GM12878 (cell line): ENCODE results near the gene PPP2R5C.

Source experiments
- CBFB ChIP-seq: IDR thresholded peaks from 2 replicates; pipeline ENCODE4 v1.6.1; 2016; ENCODE audit warnings: antibody characterized with exemption, low read depth
- EZH2 ChIP-seq: IDR thresholded peaks from 2 replicates; pipeline ENCODE4 v1.6.1; 2012; ENCODE audit warnings: low read depth, mild to moderate bottlenecking, control low read depth, inconsistent platforms, low read length, borderline replicate concordance; ENCODE audit not compliant: control insufficient read depth
- JUNB ChIP-seq: IDR thresholded peaks from 2 replicates; pipeline ENCODE4 v1.6.1; 2016; ENCODE audit warnings: antibody characterized with exemption, mild to moderate bottlenecking
- MAX ChIP-seq: IDR thresholded peaks from 2 replicates; pipeline ENCODE4 v1.6.1; 2012; ENCODE audit warnings: low read depth, low read length, improper control_type of control experiment
- MEF2B ChIP-seq: fragments of 450-650 bp; IDR thresholded peaks from 2 replicates; pipeline ENCODE4 v1.6.1; 2018; ENCODE audit warnings: mild to moderate bottlenecking, moderate library complexity; ENCODE audit not compliant: partially characterized antibody, poor library complexity, severe bottlenecking
- MYC ChIP-seq: IDR thresholded peaks from 2 replicates; pipeline ENCODE4 v1.6.1; 2011; ENCODE audit warnings: mild to moderate bottlenecking, low read length, moderate library complexity, inconsistent platforms; ENCODE audit not compliant: insufficient read depth, insufficient replicate concordance, insufficient read length, severe bottlenecking
- NFIC ChIP-seq: IDR thresholded peaks from 2 replicates; pipeline ENCODE4 v1.6.1; 2012; ENCODE audit warnings: low read depth, mild to moderate bottlenecking, inconsistent platforms, low read length, moderate library complexity
- POLR2A ChIP-seq: IDR thresholded peaks from 2 replicates; pipeline ENCODE4 v1.6.1; 2011; ENCODE audit warnings: low read depth, mild to moderate bottlenecking, low read length
- TBL1XR1 ChIP-seq: IDR thresholded peaks from 2 replicates; pipeline ENCODE4 v1.6.1; 2012; ENCODE audit warnings: low read depth, low read length, improper control_type of control experiment
- USF2 ChIP-seq: IDR thresholded peaks from 2 replicates; pipeline ENCODE4 v1.6.1; 2011; ENCODE audit warnings: low read depth, low read length, improper control_type of control experiment, borderline replicate concordance
- YY1 ChIP-seq: IDR thresholded peaks from 2 replicates; pipeline ENCODE4 v1.6.1; 2011; ENCODE audit warnings: low read depth, mild to moderate bottlenecking, low read length
- TF ChIP-seq, protein P1 (sequence below), 3 experiments: IDR thresholded peaks in 2 of 3; conservative IDR thresholded peaks in 1 of 3; 2 replicates each; pipeline ENCODE4 v1.5.1; 2011; ENCODE audit warnings: low read depth in 3 of 3, low read length in 3 of 3, mild to moderate bottlenecking in 3 of 3, control low read depth in 2 of 3, moderate library complexity in 2 of 3, inconsistent platforms in 1 of 3, mixed read lengths in 1 of 3; ENCODE audit not compliant: control insufficient read depth in 2 of 3, insufficient read depth in 1 of 3; ENCODE audit errors: extremely low read depth in 1 of 3
- TF ChIP-seq, protein P2 (sequence below): IDR thresholded peaks from 2 replicates; pipeline ENCODE4 v1.6.1; 2012; ENCODE audit warnings: mild to moderate bottlenecking, low read depth, low read length

GRCh38 chr14:101773378-101773777, 11.9 kb downstream of the PPP2R5C start:
- TF ChIP-seq POLR2A: no peak
- TF ChIP-seq MAX: no peak
- no peak for TF ChIP-seq JUNB
- TF ChIP-seq, protein P1, sequence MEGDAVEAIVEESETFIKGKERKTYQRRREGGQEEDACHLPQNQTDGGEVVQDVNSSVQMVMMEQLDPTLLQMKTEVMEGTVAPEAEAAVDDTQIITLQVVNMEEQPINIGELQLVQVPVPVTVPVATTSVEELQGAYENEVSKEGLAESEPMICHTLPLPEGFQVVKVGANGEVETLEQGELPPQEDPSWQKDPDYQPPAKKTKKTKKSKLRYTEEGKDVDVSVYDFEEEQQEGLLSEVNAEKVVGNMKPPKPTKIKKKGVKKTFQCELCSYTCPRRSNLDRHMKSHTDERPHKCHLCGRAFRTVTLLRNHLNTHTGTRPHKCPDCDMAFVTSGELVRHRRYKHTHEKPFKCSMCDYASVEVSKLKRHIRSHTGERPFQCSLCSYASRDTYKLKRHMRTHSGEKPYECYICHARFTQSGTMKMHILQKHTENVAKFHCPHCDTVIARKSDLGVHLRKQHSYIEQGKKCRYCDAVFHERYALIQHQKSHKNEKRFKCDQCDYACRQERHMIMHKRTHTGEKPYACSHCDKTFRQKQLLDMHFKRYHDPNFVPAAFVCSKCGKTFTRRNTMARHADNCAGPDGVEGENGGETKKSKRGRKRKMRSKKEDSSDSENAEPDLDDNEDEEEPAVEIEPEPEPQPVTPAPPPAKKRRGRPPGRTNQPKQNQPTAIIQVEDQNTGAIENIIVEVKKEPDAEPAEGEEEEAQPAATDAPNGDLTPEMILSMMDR (IDR thresholded peaks at IDR 0.05 in 2 of 3, conservative IDR thresholded peaks at IDR 0.05 in 1 of 3; ENCODE audit: control insufficient read depth in 2 of 3, extremely low read depth in 1 of 3, insufficient read depth in 1 of 3, low read depth in 3 of 3, low read length in 3 of 3): no peak
- TF ChIP-seq TBL1XR1: no peak
- no peak for TF ChIP-seq MEF2B
- no peak for TF ChIP-seq YY1
- TF ChIP-seq CBFB: no peak
- TF ChIP-seq, protein P2, sequence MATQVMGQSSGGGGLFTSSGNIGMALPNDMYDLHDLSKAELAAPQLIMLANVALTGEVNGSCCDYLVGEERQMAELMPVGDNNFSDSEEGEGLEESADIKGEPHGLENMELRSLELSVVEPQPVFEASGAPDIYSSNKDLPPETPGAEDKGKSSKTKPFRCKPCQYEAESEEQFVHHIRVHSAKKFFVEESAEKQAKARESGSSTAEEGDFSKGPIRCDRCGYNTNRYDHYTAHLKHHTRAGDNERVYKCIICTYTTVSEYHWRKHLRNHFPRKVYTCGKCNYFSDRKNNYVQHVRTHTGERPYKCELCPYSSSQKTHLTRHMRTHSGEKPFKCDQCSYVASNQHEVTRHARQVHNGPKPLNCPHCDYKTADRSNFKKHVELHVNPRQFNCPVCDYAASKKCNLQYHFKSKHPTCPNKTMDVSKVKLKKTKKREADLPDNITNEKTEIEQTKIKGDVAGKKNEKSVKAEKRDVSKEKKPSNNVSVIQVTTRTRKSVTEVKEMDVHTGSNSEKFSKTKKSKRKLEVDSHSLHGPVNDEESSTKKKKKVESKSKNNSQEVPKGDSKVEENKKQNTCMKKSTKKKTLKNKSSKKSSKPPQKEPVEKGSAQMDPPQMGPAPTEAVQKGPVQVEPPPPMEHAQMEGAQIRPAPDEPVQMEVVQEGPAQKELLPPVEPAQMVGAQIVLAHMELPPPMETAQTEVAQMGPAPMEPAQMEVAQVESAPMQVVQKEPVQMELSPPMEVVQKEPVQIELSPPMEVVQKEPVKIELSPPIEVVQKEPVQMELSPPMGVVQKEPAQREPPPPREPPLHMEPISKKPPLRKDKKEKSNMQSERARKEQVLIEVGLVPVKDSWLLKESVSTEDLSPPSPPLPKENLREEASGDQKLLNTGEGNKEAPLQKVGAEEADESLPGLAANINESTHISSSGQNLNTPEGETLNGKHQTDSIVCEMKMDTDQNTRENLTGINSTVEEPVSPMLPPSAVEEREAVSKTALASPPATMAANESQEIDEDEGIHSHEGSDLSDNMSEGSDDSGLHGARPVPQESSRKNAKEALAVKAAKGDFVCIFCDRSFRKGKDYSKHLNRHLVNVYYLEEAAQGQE: no peak
- TF ChIP-seq USF2: no peak
- no peak for TF ChIP-seq MYC
- no peak for TF ChIP-seq EZH2
- no peak for TF ChIP-seq NFIC
